Panc1 (cell line): ENCODE results near the gene AACS. TPM values are rescaled to one million over a fixed set of nuclear protein-coding genes. Genes with fewer than 3 reads are reported as not detected.

Source experiments
- ATAC-seq: fragments of 200-7000 bp; cut with Tn5 transposase; 2 replicates; pipeline ENCODE4 v1.9.1; 2020; ENCODE audit warnings: mild to moderate bottlenecking, moderate library complexity
- BruUV-seq: library from RNA; stranded (reverse); fragments of 400-500 nt; replicated peaks from 2 replicates; lab custom pipeline; 2021; lab: Mats Ljungman, UMichigan
- CTCF ChIA-PET: fragments of 300-600 bp; sonication (Branson Sonifier 250); formaldehyde crosslinking; loops from one replicate; lab custom pipeline; 2022; ENCODE audit warnings: antibody characterized with exemption; lab: Charles Lee
- POLR2A ChIA-PET: fragments of 300-600 bp; sonication (Branson Sonifier 250); formaldehyde crosslinking; loops from one replicate; lab custom pipeline; 2022; ENCODE audit warnings: antibody characterized with exemption; lab: Charles Lee
- DNase-seq: peaks from one replicate; pipeline ENCODE4 v3.0.0-alpha.2; 2010; ENCODE audit warnings: low read depth, low spot score
- H3K27ac ChIP-seq: 2 replicates; pipeline ENCODE4 v1.5.1; 2011; ENCODE audit warnings: mild to moderate bottlenecking, low read length, inconsistent platforms
- H3K27me3 ChIP-seq: fragments of 200-500 bp; sonication (Bioruptor generic); 2 replicates; pipeline ENCODE4 v1.6.0; 2014; ENCODE audit warnings: low read length, inconsistent platforms; ENCODE audit not compliant: control insufficient read depth, insufficient read depth
- H3K36me3 ChIP-seq: fragments of 200-500 bp; sonication (Bioruptor generic); 2 replicates; pipeline ENCODE4 v1.5.1; 2014; ENCODE audit warnings: inconsistent platforms, mild to moderate bottlenecking, low read length, moderate library complexity; ENCODE audit not compliant: control insufficient read depth, insufficient read depth
- H3K4me1 ChIP-seq: 2 replicates; pipeline ENCODE4 v1.5.1; 2011; ENCODE audit warnings: inconsistent platforms, mild to moderate bottlenecking, low read length, moderate library complexity; ENCODE audit not compliant: control insufficient read depth, insufficient read depth
- H3K4me3 ChIP-seq, 2 experiments: 2 replicates each; pipeline ENCODE4 v1.5.1; 2011 to 2012; ENCODE audit warnings: low read depth in 2 of 2, low read length in 2 of 2, mild to moderate bottlenecking in 2 of 2, inconsistent platforms in 1 of 2, moderate library complexity in 1 of 2
- H3K9me3 ChIP-seq: fragments of 200-500 bp; sonication (Bioruptor generic); 2 replicates; pipeline ENCODE4 v1.5.1; 2014; ENCODE audit warnings: low read depth, mild to moderate bottlenecking, inconsistent platforms, low read length, moderate library complexity; ENCODE audit not compliant: control insufficient read depth, insufficient read depth
- CTCF ChIP-seq: fragments of 450-650 bp; IDR thresholded peaks from 2 replicates; pipeline ENCODE4 v1.5.1; 2017; ENCODE audit warnings: mild to moderate bottlenecking
- POLR2AphosphoS5 ChIP-seq: IDR thresholded peaks from 2 replicates; pipeline ENCODE4 v1.6.1; 2012; ENCODE audit warnings: mild to moderate bottlenecking, low read depth, low read length, moderate library complexity
- REST ChIP-seq, 2 experiments: IDR thresholded peaks; 2 replicates each; pipeline ENCODE4 v1.6.1; 2011 to 2012; ENCODE audit warnings: low read depth in 2 of 2, control low read depth in 1 of 2, low read length in 1 of 2, mild to moderate bottlenecking in 1 of 2, moderate library complexity in 1 of 2; ENCODE audit not compliant: insufficient read depth in 1 of 2
- SIN3A ChIP-seq: IDR thresholded peaks from 2 replicates; pipeline ENCODE4 v1.6.1; 2012; ENCODE audit warnings: low read depth, mild to moderate bottlenecking, low read length, moderate library complexity, borderline replicate concordance; ENCODE audit not compliant: insufficient read depth
- TCF7L2 ChIP-seq: IDR thresholded peaks from 2 replicates; pipeline ENCODE4 v1.6.1; 2011; ENCODE audit warnings: mild to moderate bottlenecking, low read depth, low read length, inconsistent platforms
- in situ Hi-C: cut with HindIII; loops from 2 replicates; pipeline ENCODE4 v1.10.0; 2016; ENCODE audit warnings: low sequenced_read_pairs, low pct_unique_long_range_greater_than_20kb
- intact Hi-C: fragments of 100-400 bp; cut with micrococcal nuclease; formaldehyde crosslinking; loops from one replicate; pipeline ENCODE4 v1.10.0; 2022; ENCODE audit not compliant: unreplicated experiment
- total RNA-seq: library from RNA; stranded (reverse); gene quantifications from one replicate; pipeline ENCODE4 v1.2.1, GENCODE V29; 2021; ENCODE audit not compliant: unreplicated experiment

AACS gene
- total RNA-seq, 1 experiment from 2014 or later, result 34.7 TPM

- ChIA-PET POLR2A (no interaction called here), CTCF (no interaction called here)
- Histone ChIP-seq H3K9me3 (no peaks in the 10 kb centered on the region), H3K4me1 (peaks cover 11% of the 10 kb centered on the region), H3K27ac (peak overlapping the region; percentile 25; the same call in 1 of the 2 replicates), H3K4me3 (no peak overlapping the region; a peak in 1 of 4 replicates), H3K27me3 (no peaks in the 10 kb centered on the region), H3K36me3 (no peaks in the 10 kb centered on the region)
- TF ChIP-seq CTCF, result no peak
- TF ChIP-seq SIN3A, result no peak
- no peak for TF ChIP-seq REST (IDR thresholded peaks at IDR 0.05; ENCODE audit: insufficient read depth in 1 of 2, low read depth in 2 of 2, low read length in 1 of 2)
- BruUV-seq, result no TSS peak
- ATAC-seq (no peak; the same call in 1 of the 2 replicates), DNase-seq (no peak)
- in situ Hi-C loops (no loop called here), intact Hi-C loops (no loop called here)
Observed at GRCh38 chr12:125033288-125033687, 31.9 kb upstream of the AACS start.

GRCh38 chr12:125038976-125039625, 26.1 kb upstream of the AACS start:
- BruUV-seq, result no TSS peak
- TF ChIP-seq CTCF (no peak), TCF7L2 (no peak), SIN3A (no peak), REST (IDR thresholded peaks at IDR 0.05; ENCODE audit: insufficient read depth in 1 of 2, low read depth in 2 of 2, low read length in 1 of 2) (no peak), POLR2AphosphoS5 (no peak)
- intact Hi-C loops, result no loop called here
- ChIA-PET CTCF (no interaction called here), POLR2A (no interaction called here)
- Histone ChIP-seq H3K4me3 (no peak overlapping the region), H3K9me3 (no peaks in the 10 kb centered on the region), H3K36me3 (no peaks in the 10 kb centered on the region), H3K27me3 (no peaks in the 10 kb centered on the region), H3K27ac (no peak overlapping the region), H3K4me1 (no peaks in the 10 kb centered on the region)
- DNase-seq, result no peak
- in situ Hi-C loops, result no loop called here
- no peak; the same call in 1 of the 2 replicates for ATAC-seq
